Skeletal muscle tissue (tissue), 4 donors: Measurements from ENCODE around the gene PIK3R1. TPM values are rescaled to one million over a fixed set of nuclear protein-coding genes. Genes with fewer than 3 reads are reported as not detected.

Experiments
- H3K27ac ChIP-seq: one replicate; pipeline ENCODE4 v1.7.0; 2013; ENCODE audit warnings: mild to moderate bottlenecking, low read depth, low read length, inconsistent platforms
- H3K27me3 ChIP-seq, 3 donors: one replicate each; pipeline ENCODE4 v1.7.0; 2013; ENCODE audit warnings: low read length in 3 of 3; ENCODE audit not compliant: control insufficient read depth in 3 of 3, insufficient read depth in 3 of 3
- H3K36me3 ChIP-seq, 3 donors: one replicate each; pipeline ENCODE4 v1.7.0; 2013; ENCODE audit warnings: low read length in 3 of 3; ENCODE audit not compliant: control insufficient read depth in 3 of 3, insufficient read depth in 3 of 3
- H3K4me1 ChIP-seq, 3 donors: one replicate each; pipeline ENCODE4 v1.7.0; 2013; ENCODE audit warnings: low read length in 3 of 3, mild to moderate bottlenecking in 3 of 3; ENCODE audit not compliant: control insufficient read depth in 3 of 3, insufficient read depth in 3 of 3
- H3K4me3 ChIP-seq, 3 donors: one replicate each; pipeline ENCODE4 v1.7.0; 2013; ENCODE audit warnings: low read length in 3 of 3
- H3K9ac ChIP-seq, 3 donors: one replicate each; pipeline ENCODE4 v1.7.0; 2013; ENCODE audit warnings: low read length in 3 of 3, mild to moderate bottlenecking in 3 of 3, moderate library complexity in 2 of 3, low read depth in 1 of 3
- H3K9me3 ChIP-seq, 3 donors: one replicate each; pipeline ENCODE4 v1.7.0; 2013; ENCODE audit warnings: low read length in 3 of 3; ENCODE audit not compliant: control insufficient read depth in 3 of 3
- total RNA-seq: library from RNA; depleted of rRNA; stranded (reverse); fragments of >200 nt; gene quantifications from one replicate; pipeline ENCODE4 v1.2.3, GENCODE V29; 2014
- donor health status: Osteomylitis.

Gene PIK3R1
- total RNA-seq, 1 donor from 2014 or later, result 33.4 TPM

GRCh38 chr5:68178579-68178978 lies 37.0 kb upstream of the PIK3R1 start:
- Histone ChIP-seq H3K36me3 (no peaks in the 10 kb centered on the region), H3K27me3 (no peaks in the 10 kb centered on the region), H3K4me1 (no peaks in the 10 kb centered on the region), H3K27ac (no peak overlapping the region), H3K4me3 (no peak overlapping the region), H3K9me3 (no peaks in the 10 kb centered on the region), H3K9ac (no peak overlapping the region)

GRCh38 chr5:68180121-68181038 lies 35.2 kb upstream of the PIK3R1 start:
- Histone ChIP-seq H3K9ac (no peak overlapping the region), H3K27ac (no peak overlapping the region), H3K9me3 (no peaks in the 10 kb centered on the region), H3K4me3 (no peak overlapping the region), H3K4me1 (no peaks in the 10 kb centered on the region), H3K27me3 (no peaks in the 10 kb centered on the region), H3K36me3 (no peaks in the 10 kb centered on the region)

GRCh38 chr5:68181039-68181599 lies 34.4 kb upstream of the PIK3R1 start:
- H3K9me3 ChIP-seq, result no peaks in the 10 kb centered on the region
- no peaks in the 10 kb centered on the region for H3K27me3 ChIP-seq
- no peak overlapping the region for H3K4me3 ChIP-seq
- no peak overlapping the region for H3K27ac ChIP-seq
- no peak overlapping the region for H3K9ac ChIP-seq
- H3K36me3 ChIP-seq, result no peaks in the 10 kb centered on the region
- H3K4me1 ChIP-seq, result no peaks in the 10 kb centered on the region

GRCh38 chr5:68182094-68182493 lies 33.5 kb upstream of the PIK3R1 start:
- Histone ChIP-seq H3K4me3 (no peak overlapping the region), H3K27ac (no peak overlapping the region), H3K36me3 (no peaks in the 10 kb centered on the region), H3K9ac (no peak overlapping the region), H3K27me3 (no peaks in the 10 kb centered on the region), H3K9me3 (no peaks in the 10 kb centered on the region), H3K4me1 (peaks cover 0 to under 1% (median 0%) of the 10 kb centered on the region in 3 donors)

DNA sequence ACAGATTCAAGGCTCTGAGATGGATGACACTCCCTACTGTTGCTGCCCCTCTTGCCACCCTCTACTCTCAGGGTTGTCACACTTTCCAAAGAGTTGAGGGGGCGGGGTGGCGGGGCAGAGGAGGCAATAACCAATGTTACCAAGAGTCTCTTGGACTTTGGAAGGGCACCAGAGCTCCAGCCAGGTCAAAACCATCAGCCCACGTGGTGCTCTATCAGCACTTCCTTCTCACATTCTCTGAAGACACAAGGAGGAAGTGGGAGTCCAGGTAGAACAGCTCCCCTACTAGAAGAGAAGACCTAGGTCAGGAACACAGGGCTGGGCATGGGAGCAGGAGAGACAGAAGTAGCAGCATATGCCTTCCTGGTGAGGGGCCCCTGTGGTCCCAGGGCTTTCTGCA lies 33.0 kb upstream of the PIK3R1 start:
- no peak overlapping the region for H3K4me3 ChIP-seq
- no peak overlapping the region for H3K9ac ChIP-seq
- H3K4me1 ChIP-seq, result peaks cover 0 to 4% (median 0%) of the 10 kb centered on the region in 3 donors
- no peak overlapping the region for H3K27ac ChIP-seq
- no peaks in the 10 kb centered on the region for H3K36me3 ChIP-seq
- no peaks in the 10 kb centered on the region for H3K9me3 ChIP-seq
- no peaks in the 10 kb centered on the region for H3K27me3 ChIP-seq

- no peaks in the 10 kb centered on the region for H3K27me3 ChIP-seq
- H3K9ac ChIP-seq, result peak overlapping the region; percentile 38 to 69 (median 47)
- H3K27ac ChIP-seq, result no peak overlapping the region
- H3K4me3 ChIP-seq, result peak overlapping the region; percentile 65 to 76 (median 67)
- no peaks in the 10 kb centered on the region for H3K36me3 ChIP-seq
- no peaks in the 10 kb centered on the region for H3K9me3 ChIP-seq
- peaks cover 0 to 4% (median 3%) of the 10 kb centered on the region in 3 donors for H3K4me1 ChIP-seq
These were observed 28.1 kb upstream of the PIK3R1 start for GRCh38 chr5:68187268-68188055.

- no peak overlapping the region for H3K9ac ChIP-seq
- no peaks in the 10 kb centered on the region for H3K27me3 ChIP-seq
- H3K27ac ChIP-seq, result no peak overlapping the region
- no peaks in the 10 kb centered on the region for H3K9me3 ChIP-seq
- H3K4me3 ChIP-seq, result no peak overlapping the region
- no peaks in the 10 kb centered on the region for H3K36me3 ChIP-seq
- peaks cover 0 to 5% (median 4%) of the 10 kb centered on the region in 3 donors for H3K4me1 ChIP-seq
These were observed 26.4 kb upstream of the PIK3R1 start for GRCh38 chr5:68189171-68189570.

DNA sequence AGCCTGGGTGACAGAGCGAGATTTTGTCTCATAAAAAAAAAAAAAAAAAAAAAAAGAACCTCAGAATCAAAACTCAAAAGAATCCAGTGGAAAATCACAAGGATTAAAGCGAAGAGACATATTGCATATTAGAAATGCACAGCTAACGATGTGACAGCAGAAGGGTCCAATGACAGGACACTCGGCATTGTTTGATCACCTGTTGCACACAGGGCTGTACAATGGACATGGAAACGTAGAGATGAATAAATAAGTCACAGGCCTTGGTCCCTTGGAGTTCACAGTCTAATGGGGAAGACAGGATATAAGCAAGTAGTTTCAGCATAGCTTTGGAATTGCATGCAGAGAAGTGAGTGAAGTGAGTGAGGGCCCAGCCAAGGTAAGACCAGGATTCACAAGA lies 25.9 kb upstream of the PIK3R1 start:
- H3K9me3 ChIP-seq, result no peaks in the 10 kb centered on the region
- no peak overlapping the region for H3K4me3 ChIP-seq
- H3K4me1 ChIP-seq, result peaks cover 0 to 5% (median 4%) of the 10 kb centered on the region in 3 donors
- H3K9ac ChIP-seq, result no peak overlapping the region
- H3K27ac ChIP-seq, result no peak overlapping the region
- no peaks in the 10 kb centered on the region for H3K27me3 ChIP-seq
- no peaks in the 10 kb centered on the region for H3K36me3 ChIP-seq

- H3K9me3 ChIP-seq, result no peaks in the 10 kb centered on the region
- no peak overlapping the region for H3K27ac ChIP-seq
- H3K9ac ChIP-seq, result no peak overlapping the region
- H3K36me3 ChIP-seq, result no peaks in the 10 kb centered on the region
- no peak overlapping the region for H3K4me3 ChIP-seq
- H3K27me3 ChIP-seq, result no peaks in the 10 kb centered on the region
- peaks cover 0 to 5% (median 4%) of the 10 kb centered on the region in 3 donors for H3K4me1 ChIP-seq
These were observed 24.9 kb upstream of the PIK3R1 start for GRCh38 chr5:68190619-68191018.
